Urothelium cell line (cell line): Measurements from ENCODE around the gene MYO18A.

Source experiments
- DNase-seq: peaks from one replicate; pipeline ENCODE4 v3.0.0; 2011; ENCODE audit warnings: low spot score, mixed read lengths
- FAIRE-seq: peaks from 2 replicates; lab custom pipeline; 2011; peaks lifted over from hg19 to GRCh38; lab: Jason Lieb, UNC

MYO18A gene

GRCh38 chr17:29168079-29168758, 12.0 kb downstream of the MYO18A start:
- DNase-seq (no peak), FAIRE-seq (no peak)

- FAIRE-seq, result no peak
Observed at GRCh38 chr17:29167393-29168078, 12.7 kb downstream of the MYO18A start.

GRCh38 chr17:29166507-29166887, 13.7 kb downstream of the MYO18A start:
- DNase-seq, result no peak
- FAIRE-seq, result no peak

More at GRCh38 chr17:29167393-29168078, 12.7 kb downstream of the MYO18A start:
- no peak for DNase-seq

GRCh38 chr17:29165800-29166506, 14.2 kb downstream of the MYO18A start:
- DNase-seq, result no peak
- no peak for FAIRE-seq

GRCh38 chr17:29165261-29165660, 14.9 kb downstream of the MYO18A start:
- DNase-seq, result no peak
- no peak for FAIRE-seq

GRCh38 chr17:29163563-29163962, 16.6 kb downstream of the MYO18A start:
- DNase-seq (no peak), FAIRE-seq (no peak)

GRCh38 chr17:29162909-29163341, 17.3 kb downstream of the MYO18A start:
- FAIRE-seq, result no peak
- no peak for DNase-seq

GRCh38 chr17:29162082-29162908, 17.9 kb downstream of the MYO18A start:
- FAIRE-seq (no peak), DNase-seq (no peak)

GRCh38 chr17:29160253-29160652, 19.9 kb downstream of the MYO18A start:
- DNase-seq, result no peak
- FAIRE-seq, result no peak

- FAIRE-seq, result no peak
Observed at GRCh38 chr17:29159306-29159860, 20.8 kb downstream of the MYO18A start.

GRCh38 chr17:29158488-29159275, 21.5 kb downstream of the MYO18A start:
- DNase-seq, result peak; percentile 81
- peak; percentile 69 for FAIRE-seq

More at GRCh38 chr17:29159306-29159860, 20.8 kb downstream of the MYO18A start:
- no peak for DNase-seq

- DNase-seq (no peak), FAIRE-seq (no peak)
Observed at GRCh38 chr17:29158096-29158487, 22.1 kb downstream of the MYO18A start.

- FAIRE-seq, result no peak
- DNase-seq, result no peak
Observed at GRCh38 chr17:29157310-29157709, 22.9 kb downstream of the MYO18A start.

GRCh38 chr17:29156781-29157180, 23.4 kb downstream of the MYO18A start:
- DNase-seq, result no peak
- no peak for FAIRE-seq

GRCh38 chr17:29155966-29156338, 24.2 kb downstream of the MYO18A start:
- DNase-seq, result no peak
- no peak for FAIRE-seq

GRCh38 chr17:29155227-29155965, 24.8 kb downstream of the MYO18A start:
- FAIRE-seq (no peak), DNase-seq (peak; percentile 85)

- DNase-seq (no peak), FAIRE-seq (peak; percentile 48)
Observed at GRCh38 chr17:29154516-29155226, 25.5 kb downstream of the MYO18A start.

- DNase-seq, result peak; percentile 80
- FAIRE-seq, result peak; percentile 67
Observed at GRCh38 chr17:29151567-29151966, 28.6 kb downstream of the MYO18A start.
